Left renal pelvis (tissue), 4 donors: ENCODE data around the gene MTG1. TPM values are rescaled to one million over a fixed set of nuclear protein-coding genes. Genes with fewer than 3 reads are reported as not detected.
"Not testable (repeated sequence)": the region's sequence is repeated elsewhere in the genome, so short reads cannot be mapped to it uniquely, and the experiment has no call there.

ENCODE experiments used
- DNase-seq, 4 donors: peaks; one replicate each; pipeline ENCODE4 v3.0.0-alpha.2; 2013; ENCODE audit warnings: low read depth in 4 of 4, low spot score in 3 of 4
- polyA plus RNA-seq, 4 donors: library from polyadenylated mRNA; unstranded; fragments of 120-200 nt; gene quantifications; one replicate each; pipeline ENCODE4 v1.2.1, GENCODE V29; 2013; ENCODE audit not compliant: insufficient read length in 4 of 4

The MTG1 gene
- polyA plus RNA-seq, 4 donors: 55.4 to 94.7 (median 66.1) TPM

GRCh38 chr10:133396035-133396624, 2.2 kb downstream of the MTG1 start:
- DNase-seq: no peak

- no peak for DNase-seq
Measured at GRCh38 chr10:133397938-133398337, 4.0 kb downstream of the MTG1 start.

- DNase-seq: no peak
Measured at GRCh38 chr10:133399123-133399601, 5.2 kb downstream of the MTG1 start.

- DNase-seq: no peak
Measured at GRCh38 chr10:133400624-133401424, 6.9 kb downstream of the MTG1 start.

GRCh38 chr10:133401500-133401899, 7.5 kb downstream of the MTG1 start:
- DNase-seq: no peak

- no peak for DNase-seq
Measured at GRCh38 chr10:133401981-133402725, 8.2 kb downstream of the MTG1 start.

- DNase-seq: no peak
Measured at GRCh38 chr10:133403359-133403758, 9.4 kb downstream of the MTG1 start.

GRCh38 chr10:133403784-133404183, 9.8 kb downstream of the MTG1 start:
- no peak for DNase-seq

- no peak for DNase-seq
Measured at GRCh38 chr10:133405272-133405671, 11.3 kb downstream of the MTG1 start.

- no peak for DNase-seq
Measured at GRCh38 chr10:133405844-133406527, 12.0 kb downstream of the MTG1 start.

- no peak for DNase-seq
Measured at GRCh38 chr10:133411523-133412380, 17.8 kb downstream of the MTG1 start.

- DNase-seq: no peak
Measured at GRCh38 chr10:133412381-133412711, 18.4 kb downstream of the MTG1 start.

- not testable (repeated sequence) for DNase-seq
Measured at GRCh38 chr10:133414401-133414800, 20.4 kb downstream of the MTG1 start.

- DNase-seq: no peak
Measured at GRCh38 chr10:133415752-133416151, 21.8 kb downstream of the MTG1 start.

GRCh38 chr10:133418289-133418993, 24.5 kb downstream of the MTG1 start:
- DNase-seq: no peak

- no peak for DNase-seq
Measured at GRCh38 chr10:133419211-133419950, 25.4 kb downstream of the MTG1 start.

- DNase-seq: no peak
Measured at GRCh38 chr10:133420028-133420427, 26.1 kb downstream of the MTG1 start.

- no peak for DNase-seq
Measured at GRCh38 chr10:133420579-133420978, 26.6 kb downstream of the MTG1 start.
